ENCODE measurements around the gene NMRAL1. TPM values are rescaled to one million over a fixed set of nuclear protein-coding genes. Genes with fewer than 3 reads are reported as not detected.

The NMRAL1 gene
- polyA plus RNA-seq, 2 donors = 39.8 to 40.7 TPM

DNA sequence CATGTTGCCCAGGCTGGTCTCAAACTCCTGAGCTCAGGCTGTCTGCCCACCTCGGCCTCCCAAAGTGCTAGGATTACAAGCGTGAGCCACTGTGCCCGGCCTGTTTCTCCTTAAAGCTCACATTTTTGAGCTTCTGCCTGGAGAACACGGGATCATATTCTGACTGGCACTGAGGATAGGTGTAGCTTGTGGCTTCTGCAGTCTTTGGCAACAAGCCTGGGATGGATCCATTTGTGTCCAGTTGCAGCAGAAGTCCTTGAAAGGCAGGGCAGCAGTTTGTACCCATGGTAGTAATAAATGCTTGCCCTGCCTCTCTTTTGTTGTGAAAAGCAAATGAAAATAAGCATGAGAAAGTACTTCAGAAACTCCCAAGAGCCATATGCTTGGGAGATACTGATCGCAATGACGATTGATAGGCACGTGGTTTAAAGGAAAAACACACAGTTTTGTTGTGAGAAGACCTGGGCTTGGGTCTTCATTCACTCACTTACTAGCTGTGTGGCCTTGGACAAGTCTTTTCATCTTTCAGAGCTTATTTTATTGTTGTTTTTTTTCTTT lies 54.9 kb downstream of the NMRAL1 start:
- H3K27me3 ChIP-seq (ENCODE audit: control insufficient read depth in 1 of 2, insufficient read depth in 2 of 2, low read length in 2 of 2) = no peaks in the 10 kb centered on the region
- no peaks in the 10 kb centered on the region for H3K36me3 ChIP-seq (ENCODE audit: control insufficient read depth in 2 of 2, insufficient read depth in 2 of 2, low read length in 1 of 2)
- H3K4me3 ChIP-seq (ENCODE audit: low read depth in 1 of 2, low read length in 2 of 2) = no peak overlapping the region
- H3K4me1 ChIP-seq (ENCODE audit: control insufficient read depth in 2 of 2, insufficient read depth in 2 of 2, low read length in 1 of 2) = peaks cover 4 to 7% of the 10 kb centered on the region in 2 donors
- WGBS, 2 donors = 77 to 82% methylated on average over 7 of the region's 7 CpGs
- no peak overlapping the region for H3K27ac ChIP-seq (ENCODE audit: low read depth in 2 of 2, low read length in 1 of 2)
- H3K9me3 ChIP-seq (ENCODE audit: control insufficient read depth in 2 of 2, insufficient read depth in 1 of 2, low read depth in 1 of 2, low read length in 1 of 2) = no peaks in the 10 kb centered on the region

DNA sequence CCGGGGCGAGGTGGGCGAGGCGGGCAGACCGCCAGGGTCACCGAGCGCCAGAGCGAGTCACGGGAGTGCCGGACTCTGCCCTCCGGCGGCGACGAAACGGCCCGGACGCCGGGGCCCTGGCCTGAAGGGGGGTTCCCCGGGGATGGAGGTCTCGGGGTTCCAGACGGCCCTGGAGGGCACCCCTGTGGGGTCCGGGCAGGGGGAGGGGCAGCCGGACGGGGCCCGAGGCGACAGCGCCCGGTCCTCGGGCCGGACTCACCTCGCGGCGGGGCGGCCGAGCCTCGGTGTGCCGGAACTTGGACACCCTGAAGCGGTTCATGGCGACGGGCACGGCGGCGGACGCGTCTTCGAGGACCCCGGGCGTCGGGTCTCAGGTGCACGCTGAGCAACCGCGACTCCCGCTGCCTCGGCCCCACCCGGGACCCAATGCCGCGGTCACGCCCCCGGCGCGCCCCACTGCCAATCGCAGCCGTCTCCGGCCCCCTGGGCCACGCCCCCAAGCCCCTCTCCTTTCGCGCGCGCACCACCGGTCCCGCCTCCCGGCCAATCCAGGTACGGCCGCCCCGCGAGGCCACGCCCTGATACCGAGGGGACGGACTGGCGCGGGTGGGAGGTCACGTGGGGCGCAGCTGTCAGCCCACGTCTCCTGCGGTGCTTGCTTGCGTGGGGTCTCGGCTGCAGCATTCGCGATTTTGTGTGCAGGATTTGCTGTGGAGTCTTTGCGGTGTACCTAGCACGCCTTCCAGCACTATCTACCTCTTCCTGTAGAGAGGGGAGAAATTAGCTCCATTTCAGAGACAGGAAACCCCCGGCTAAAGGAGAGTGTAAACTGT lies 58.0 kb downstream of the NMRAL1 start, which contains the start of gene CORO7:
Gene CORO7 (minus strand): TSS at position 397 of the 833 bp plus-strand sequence. CDS start 78 bp downstream, at position 319.
- no peaks in the 10 kb centered on the region for H3K9me3 ChIP-seq (ENCODE audit: control insufficient read depth in 2 of 2, insufficient read depth in 1 of 2, low read depth in 1 of 2, low read length in 1 of 2)
- H3K4me3 ChIP-seq (ENCODE audit: low read depth in 1 of 2, low read length in 2 of 2) = peak within 1 kb of the TSS; percentile 65 to 69
- WGBS, 2 donors = 0 to 1% methylated on average over 63 to 92 of the region's 92 CpGs
- H3K4me1 ChIP-seq (ENCODE audit: control insufficient read depth in 2 of 2, insufficient read depth in 2 of 2, low read length in 1 of 2) = peaks cover 4 to 7% of the 10 kb centered on the region in 2 donors
- no peaks in the 10 kb centered on the region for H3K27me3 ChIP-seq (ENCODE audit: control insufficient read depth in 1 of 2, insufficient read depth in 2 of 2, low read length in 2 of 2)
- H3K27ac ChIP-seq (ENCODE audit: low read depth in 2 of 2, low read length in 1 of 2) = peak within 1 kb of the TSS; percentile 69 to 80
- H3K36me3 ChIP-seq (ENCODE audit: control insufficient read depth in 2 of 2, insufficient read depth in 2 of 2, low read length in 1 of 2) = peaks cover 4 to 7% of the 10 kb centered on the region in 2 donors

DNA sequence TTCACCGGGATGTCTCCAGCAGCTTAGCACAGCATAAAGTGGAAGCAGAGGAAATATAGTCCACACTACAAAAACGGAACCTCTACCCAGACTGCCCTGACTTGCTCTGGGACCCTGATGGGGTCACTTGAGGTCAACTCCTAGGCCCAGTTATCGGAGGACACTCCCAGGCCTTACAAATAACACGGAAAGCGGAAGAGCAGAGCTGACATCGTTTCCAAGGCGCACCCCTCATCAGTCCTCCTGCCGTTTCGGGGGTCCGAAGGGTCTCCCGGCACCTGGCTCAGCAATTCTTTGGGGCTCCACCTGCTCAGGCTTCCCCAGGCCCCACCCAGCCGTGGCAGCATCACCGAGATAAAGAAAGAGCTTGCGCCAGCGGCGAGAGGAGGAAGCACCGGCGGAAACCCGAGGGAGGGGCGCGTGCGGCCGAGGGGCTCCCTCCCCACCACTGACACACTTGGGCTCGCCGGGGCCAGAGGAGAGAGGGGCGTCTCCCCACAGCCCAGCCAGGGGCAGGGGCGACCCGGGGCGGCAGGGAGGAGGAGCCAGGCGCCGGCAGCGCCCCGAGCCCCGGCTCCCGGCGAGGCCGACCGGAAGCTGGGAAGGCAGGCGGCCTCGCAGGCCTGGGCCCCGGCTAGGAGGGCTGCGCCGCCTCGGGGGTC lies 58.8 kb downstream of the NMRAL1 start:
- Histone ChIP-seq H3K27ac (ENCODE audit: low read depth in 2 of 2, low read length in 1 of 2) (peak overlapping the region; percentile 69 to 80), H3K4me1 (ENCODE audit: control insufficient read depth in 2 of 2, insufficient read depth in 2 of 2, low read length in 1 of 2) (peaks cover 4 to 7% of the 10 kb centered on the region in 2 donors), H3K9me3 (ENCODE audit: control insufficient read depth in 2 of 2, insufficient read depth in 1 of 2, low read depth in 1 of 2, low read length in 1 of 2) (no peaks in the 10 kb centered on the region), H3K36me3 (ENCODE audit: control insufficient read depth in 2 of 2, insufficient read depth in 2 of 2, low read length in 1 of 2) (peaks cover 4 to 7% of the 10 kb centered on the region in 2 donors), H3K4me3 (ENCODE audit: low read depth in 1 of 2, low read length in 2 of 2) (peak overlapping the region; percentile 65 to 69), H3K27me3 (ENCODE audit: control insufficient read depth in 1 of 2, insufficient read depth in 2 of 2, low read length in 2 of 2) (no peaks in the 10 kb centered on the region)
- WGBS, 2 donors = 2 to 3% methylated on average over 25 to 44 of the region's 44 CpGs

GRCh38 chr16:4414187-4414917 lies 60.1 kb downstream of the NMRAL1 start:
- WGBS, 2 donors = 78 to 80% methylated on average over 7 of the region's 7 CpGs
- H3K4me3 ChIP-seq (ENCODE audit: low read depth in 1 of 2, low read length in 2 of 2) = no peak overlapping the region

GRCh38 chr16:4412854-4413253 lies 61.6 kb downstream of the NMRAL1 start:
- 93 to 96% methylated on average over 4 of the region's 4 CpGs for WGBS, 2 donors
- H3K27me3 ChIP-seq (ENCODE audit: control insufficient read depth in 1 of 2, insufficient read depth in 2 of 2, low read length in 2 of 2) = no peaks in the 10 kb centered on the region
- H3K9me3 ChIP-seq (ENCODE audit: control insufficient read depth in 2 of 2, insufficient read depth in 1 of 2, low read depth in 1 of 2, low read length in 1 of 2) = no peaks in the 10 kb centered on the region
- H3K4me1 ChIP-seq (ENCODE audit: control insufficient read depth in 2 of 2, insufficient read depth in 2 of 2, low read length in 1 of 2) = peaks cover 7 to 15% of the 10 kb centered on the region in 2 donors
- H3K4me3 ChIP-seq (ENCODE audit: low read depth in 1 of 2, low read length in 2 of 2) = no peak overlapping the region
- peaks cover 5 to 17% of the 10 kb centered on the region in 2 donors for H3K36me3 ChIP-seq (ENCODE audit: control insufficient read depth in 2 of 2, insufficient read depth in 2 of 2, low read length in 1 of 2)
- no peak overlapping the region for H3K27ac ChIP-seq (ENCODE audit: low read depth in 2 of 2, low read length in 1 of 2)

More at GRCh38 chr16:4414187-4414917, 60.1 kb downstream of the NMRAL1 start:
- peaks cover 7 to 8% of the 10 kb centered on the region in 2 donors for H3K4me1 ChIP-seq (ENCODE audit: control insufficient read depth in 2 of 2, insufficient read depth in 2 of 2, low read length in 1 of 2)
- H3K27ac ChIP-seq (ENCODE audit: low read depth in 2 of 2, low read length in 1 of 2) = no peak overlapping the region
- H3K9me3 ChIP-seq (ENCODE audit: control insufficient read depth in 2 of 2, insufficient read depth in 1 of 2, low read depth in 1 of 2, low read length in 1 of 2) = no peaks in the 10 kb centered on the region
- H3K27me3 ChIP-seq (ENCODE audit: control insufficient read depth in 1 of 2, insufficient read depth in 2 of 2, low read length in 2 of 2) = no peaks in the 10 kb centered on the region
- H3K36me3 ChIP-seq (ENCODE audit: control insufficient read depth in 2 of 2, insufficient read depth in 2 of 2, low read length in 1 of 2) = peaks cover 4 to 9% of the 10 kb centered on the region in 2 donors

- Histone ChIP-seq H3K4me3 (ENCODE audit: low read depth in 1 of 2, low read length in 2 of 2) (no peak overlapping the region), H3K36me3 (ENCODE audit: control insufficient read depth in 2 of 2, insufficient read depth in 2 of 2, low read length in 1 of 2) (peaks cover 8 to 23% of the 10 kb centered on the region in 2 donors), H3K4me1 (ENCODE audit: control insufficient read depth in 2 of 2, insufficient read depth in 2 of 2, low read length in 1 of 2) (peaks cover 7 to 15% of the 10 kb centered on the region in 2 donors), H3K27me3 (ENCODE audit: control insufficient read depth in 1 of 2, insufficient read depth in 2 of 2, low read length in 2 of 2) (no peaks in the 10 kb centered on the region), H3K9me3 (ENCODE audit: control insufficient read depth in 2 of 2, insufficient read depth in 1 of 2, low read depth in 1 of 2, low read length in 1 of 2) (no peaks in the 10 kb centered on the region), H3K27ac (ENCODE audit: low read depth in 2 of 2, low read length in 1 of 2) (no peak overlapping the region)
- whole genome bisulfite sequencing, 2 donors = 90% methylated on average over 8 of the region's 8 CpGs
Observed at GRCh38 chr16:4412159-4412558, 62.3 kb downstream of the NMRAL1 start.

Other genes starting within 250 kb of the NMRAL1 start
- under 1 TPM; 0.16 to 0.22 TPM for gene SRL, start 232.5 kb downstream of the NMRAL1 start, polyA plus RNA-seq
- 1 to 10 TPM; 6.2 to 7.8 TPM for gene TFAP4, start 201.6 kb downstream of the NMRAL1 start, polyA plus RNA-seq
- gene GLIS2, start 158.6 kb downstream of the NMRAL1 start, polyA plus RNA-seq = 1 to 10 TPM; 1.2 to 1.6 TPM
- 10 to 100 TPM; 48.2 to 86.1 TPM for gene PAM16, start 123.3 kb downstream of the NMRAL1 start, polyA plus RNA-seq
- 10 to 100 TPM; 25.5 to 32.7 TPM for gene VASN, start 102.8 kb downstream of the NMRAL1 start, polyA plus RNA-seq
- 10 to 100 TPM; 11.6 to 12.8 TPM for gene CORO7, start 58.0 kb downstream of the NMRAL1 start, polyA plus RNA-seq
- gene DNAJA3, start 48.8 kb downstream of the NMRAL1 start, polyA plus RNA-seq = 10 to 100 TPM; 20.5 to 27.8 TPM
- gene HMOX2, start 1.8 kb upstream of the NMRAL1 start, polyA plus RNA-seq = 10 to 100 TPM; 77.1 to 85.9 TPM
- gene CDIP1, start 64.1 kb upstream of the NMRAL1 start, polyA plus RNA-seq = 10 to 100 TPM; 12.0 to 12.1 TPM
- under 1 TPM; 0.04 to 0.08 TPM for gene C16orf96, start 81.7 kb upstream of the NMRAL1 start, polyA plus RNA-seq
- gene UBALD1, start 140.3 kb upstream of the NMRAL1 start, polyA plus RNA-seq = 10 to 100 TPM; 18.6 to 34.7 TPM
- 10 to 100 TPM; 10.9 to 15.1 TPM for gene MGRN1, start 150.2 kb upstream of the NMRAL1 start, polyA plus RNA-seq
- gene NUDT16L1, start 218.9 kb upstream of the NMRAL1 start, polyA plus RNA-seq = 10 to 100 TPM; 18.5 to 29.3 TPM